Islet precursor cell (in vitro differentiated cells): ENCODE data around the gene ST3GAL3.
A peak's percentile ranks its signal among the peaks of the same experiment; 100 is the strongest.

ENCODE experiments used
- DNase-seq: peaks from one replicate; pipeline ENCODE4 v3.0.0-alpha.2; 2018

ST3GAL3 gene

DNA sequence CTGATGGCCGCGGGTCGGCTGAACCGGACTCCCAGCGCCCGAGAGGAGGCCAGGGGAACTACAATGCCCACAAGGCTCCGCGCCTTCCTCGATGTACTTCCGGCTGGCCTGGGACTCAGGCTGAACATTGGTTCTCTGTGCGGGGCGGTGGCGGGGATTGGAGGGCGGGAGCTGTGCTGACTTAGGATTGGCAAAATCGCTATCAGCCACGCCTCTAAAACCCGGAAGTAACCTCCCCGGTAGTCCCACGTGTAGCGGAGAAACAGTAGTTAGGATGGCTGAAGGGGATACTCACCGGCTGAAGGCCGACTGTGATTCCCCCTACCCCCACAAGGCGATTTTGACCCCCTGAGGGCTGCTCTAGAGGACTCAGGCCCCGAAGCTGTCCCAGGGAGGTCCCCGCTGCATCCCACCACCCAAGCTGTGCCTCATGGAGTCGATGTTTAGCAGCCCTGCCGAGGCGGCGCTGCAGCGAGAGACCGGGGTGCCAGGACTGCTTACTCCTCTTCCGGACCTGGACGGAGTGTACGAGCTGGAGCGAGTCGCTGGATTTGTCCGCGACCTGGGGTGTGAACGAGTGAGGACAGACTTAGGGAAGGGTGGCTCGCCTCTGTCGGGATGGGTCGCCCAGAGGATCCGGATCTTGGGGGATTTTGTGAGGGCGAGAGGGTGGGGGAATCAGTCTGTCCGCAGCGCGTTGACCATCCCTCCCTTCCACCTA is 262.6 kb downstream of the ST3GAL3 start, which contains the start of gene DPH2:
Gene DPH2, plus strand, starts transcription at position 265 of the 721 bp plus-strand sequence. Its CDS starts 166 bp downstream, at position 431.
- DNase-seq, result peak; percentile 99

GRCh38 chr1:43970502-43970901 is 263.2 kb downstream of the ST3GAL3 start:
- no peak for DNase-seq

- no peak for DNase-seq
Observed at GRCh38 chr1:43970911-43971310, 263.6 kb downstream of the ST3GAL3 start.

DNA sequence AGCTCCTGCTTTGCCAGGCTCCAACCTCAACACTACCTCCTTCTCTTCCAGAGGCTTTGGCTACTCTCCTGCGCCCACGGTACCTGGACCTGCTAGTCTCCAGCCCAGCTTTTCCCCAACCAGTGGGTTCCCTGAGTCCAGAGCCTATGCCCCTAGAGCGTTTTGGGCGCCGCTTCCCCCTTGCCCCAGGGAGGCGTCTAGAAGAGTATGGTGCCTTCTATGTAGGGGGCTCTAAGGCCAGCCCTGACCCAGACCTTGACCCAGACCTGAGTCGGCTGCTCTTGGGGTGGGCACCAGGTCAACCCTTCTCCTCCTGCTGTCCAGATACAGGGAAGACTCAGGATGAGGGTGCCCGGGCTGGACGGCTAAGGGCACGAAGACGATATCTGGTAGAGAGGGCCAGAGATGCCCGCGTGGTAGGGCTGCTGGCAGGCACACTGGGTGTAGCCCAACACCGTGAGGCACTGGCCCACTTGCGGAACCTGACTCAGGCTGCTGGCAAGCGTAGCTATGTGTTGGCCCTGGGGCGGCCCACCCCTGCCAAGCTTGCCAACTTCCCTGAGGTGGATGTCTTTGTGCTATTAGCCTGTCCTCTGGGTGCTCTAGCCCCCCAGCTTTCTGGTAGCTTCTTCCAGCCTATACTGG is 264.1 kb downstream of the ST3GAL3 start:
- no peak for DNase-seq

GRCh38 chr1:43973981-43974442 is 266.7 kb downstream of the ST3GAL3 start:
- DNase-seq, result no peak

GRCh38 chr1:43974443-43975248 is 267.3 kb downstream of the ST3GAL3 start, which contains the start of gene ATP6V0B:
Gene ATP6V0B (plus strand): TSS chr1:43974960. CDS start chr1:43975041, 81 bp downstream.
- peak; percentile 97 for DNase-seq

DNA sequence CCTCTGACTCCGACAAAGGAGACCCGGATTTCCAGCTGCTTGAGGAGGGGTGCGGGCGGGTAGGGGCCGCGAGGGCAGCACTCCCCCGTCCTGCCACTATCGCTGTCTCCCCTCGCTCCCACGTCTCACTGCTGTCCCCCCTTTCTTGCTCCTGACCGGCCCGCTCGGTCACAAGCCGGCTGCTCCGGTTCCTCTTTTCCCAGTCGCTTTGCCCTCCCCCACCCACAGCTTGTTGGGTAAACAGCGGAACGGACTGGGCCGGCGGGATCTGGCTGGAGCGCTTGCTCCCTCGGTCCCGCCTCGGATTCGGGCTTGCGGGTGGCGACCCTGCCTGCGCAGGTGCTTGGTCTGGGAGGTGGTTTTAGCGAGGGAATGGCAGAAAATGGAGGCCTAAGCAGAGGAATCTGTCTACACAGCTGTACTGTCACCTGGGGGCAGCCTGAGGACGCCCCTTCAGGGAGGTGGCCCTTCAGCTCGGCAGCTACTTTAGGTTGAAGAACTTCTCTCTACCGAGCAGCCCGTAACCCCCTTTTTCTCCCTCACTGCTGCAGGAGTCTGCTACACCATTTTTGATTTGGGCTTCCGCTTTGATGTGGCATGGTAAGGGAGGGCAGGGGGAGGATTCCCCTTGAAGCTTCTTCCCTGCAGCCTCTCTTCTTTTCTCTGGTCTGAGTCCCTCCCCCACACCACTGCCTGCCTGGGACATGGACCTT is 268.1 kb downstream of the ST3GAL3 start:
- DNase-seq, result no peak

DNA sequence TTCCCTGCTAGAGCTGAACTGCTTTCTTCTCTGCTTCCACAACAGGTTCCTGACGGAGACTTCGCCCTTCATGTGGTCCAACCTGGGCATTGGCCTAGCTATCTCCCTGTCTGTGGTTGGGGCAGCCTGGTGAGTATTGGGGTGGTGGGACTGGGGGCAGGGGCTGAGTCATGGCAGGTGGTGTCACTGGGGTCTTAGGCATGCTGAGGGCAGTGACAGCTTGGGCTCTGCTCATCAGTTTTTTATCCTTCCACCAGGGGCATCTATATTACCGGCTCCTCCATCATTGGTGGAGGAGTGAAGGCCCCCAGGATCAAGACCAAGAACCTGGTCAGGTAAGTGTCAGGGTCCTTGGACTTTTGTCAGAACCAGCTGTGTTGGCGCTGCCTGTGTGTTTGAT is 268.7 kb downstream of the ST3GAL3 start:
- DNase-seq, result no peak

DNA sequence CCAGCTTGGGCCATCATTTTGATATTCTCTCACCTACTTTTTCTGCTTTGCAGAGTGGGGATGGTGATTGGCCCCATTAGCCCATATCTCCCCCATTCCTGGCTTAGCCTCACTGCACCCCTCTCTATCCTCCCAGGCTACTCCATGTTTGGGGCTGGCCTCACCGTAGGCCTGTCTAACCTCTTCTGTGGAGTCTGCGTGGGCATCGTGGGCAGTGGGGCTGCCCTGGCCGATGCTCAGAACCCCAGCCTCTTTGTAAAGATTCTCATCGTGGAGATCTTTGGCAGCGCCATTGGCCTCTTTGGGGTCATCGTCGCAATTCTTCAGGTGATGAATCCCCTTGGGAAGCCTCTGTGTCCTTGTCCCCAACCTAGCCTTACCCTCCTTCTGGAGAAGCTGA is 269.6 kb downstream of the ST3GAL3 start:
- DNase-seq, result no peak

DNA sequence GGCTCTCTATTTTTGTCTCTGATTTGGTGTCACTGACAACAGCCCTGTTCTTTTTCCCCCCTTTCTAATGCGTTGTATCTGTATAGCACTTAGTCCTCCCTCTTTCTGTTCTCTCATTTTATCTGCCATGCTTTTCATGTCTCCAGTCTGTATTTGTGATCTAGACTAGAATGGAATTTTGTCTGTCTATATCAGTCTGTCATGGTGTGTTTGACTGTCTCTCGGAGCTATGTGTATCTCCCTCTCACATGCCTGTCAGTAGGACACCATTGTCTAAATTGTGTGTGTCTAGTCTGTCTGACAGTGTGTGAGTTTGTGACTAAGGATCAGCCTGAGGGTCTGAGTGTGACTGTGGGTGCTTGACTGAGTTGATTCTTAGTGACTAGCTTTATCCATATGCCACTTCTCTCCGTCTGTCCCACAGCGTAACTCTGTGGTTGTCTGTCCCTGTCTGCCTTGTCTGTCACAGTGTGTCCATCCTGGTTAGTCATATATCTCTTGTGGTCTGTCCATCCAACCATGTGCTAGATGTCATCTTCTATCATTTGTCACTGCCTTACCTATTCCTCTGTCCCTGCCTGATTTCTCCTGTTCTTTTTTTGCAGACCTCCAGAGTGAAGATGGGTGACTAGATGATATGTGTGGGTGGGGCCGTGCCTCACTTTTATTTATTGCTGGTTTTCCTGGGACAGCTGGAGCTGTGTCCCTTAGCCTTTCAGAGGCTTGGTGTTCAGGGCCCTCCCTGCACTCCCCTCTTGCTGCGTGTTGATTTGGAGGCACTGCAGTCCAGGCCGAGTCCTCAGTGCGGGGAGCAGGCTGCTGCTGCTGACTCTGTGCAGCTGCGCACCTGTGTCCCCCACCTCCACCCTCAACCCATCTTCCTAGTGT is 270.3 kb downstream of the ST3GAL3 start:
- DNase-seq, result no peak

DNA sequence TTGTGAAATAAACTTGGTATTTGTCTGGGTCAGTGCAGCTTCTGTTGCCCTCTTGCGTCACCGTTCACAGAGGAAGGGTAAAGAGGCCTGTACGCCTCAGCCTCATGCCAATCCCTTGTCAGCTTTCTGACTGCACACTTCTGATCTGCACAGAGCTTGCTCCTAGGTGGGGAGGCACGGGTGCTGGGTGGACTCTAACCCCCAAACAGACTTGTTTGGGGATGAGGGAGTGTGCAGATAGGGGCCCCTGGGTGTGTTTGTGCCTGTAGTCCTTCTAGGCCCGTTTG is 270.9 kb downstream of the ST3GAL3 start:
- DNase-seq, result no peak

DNA sequence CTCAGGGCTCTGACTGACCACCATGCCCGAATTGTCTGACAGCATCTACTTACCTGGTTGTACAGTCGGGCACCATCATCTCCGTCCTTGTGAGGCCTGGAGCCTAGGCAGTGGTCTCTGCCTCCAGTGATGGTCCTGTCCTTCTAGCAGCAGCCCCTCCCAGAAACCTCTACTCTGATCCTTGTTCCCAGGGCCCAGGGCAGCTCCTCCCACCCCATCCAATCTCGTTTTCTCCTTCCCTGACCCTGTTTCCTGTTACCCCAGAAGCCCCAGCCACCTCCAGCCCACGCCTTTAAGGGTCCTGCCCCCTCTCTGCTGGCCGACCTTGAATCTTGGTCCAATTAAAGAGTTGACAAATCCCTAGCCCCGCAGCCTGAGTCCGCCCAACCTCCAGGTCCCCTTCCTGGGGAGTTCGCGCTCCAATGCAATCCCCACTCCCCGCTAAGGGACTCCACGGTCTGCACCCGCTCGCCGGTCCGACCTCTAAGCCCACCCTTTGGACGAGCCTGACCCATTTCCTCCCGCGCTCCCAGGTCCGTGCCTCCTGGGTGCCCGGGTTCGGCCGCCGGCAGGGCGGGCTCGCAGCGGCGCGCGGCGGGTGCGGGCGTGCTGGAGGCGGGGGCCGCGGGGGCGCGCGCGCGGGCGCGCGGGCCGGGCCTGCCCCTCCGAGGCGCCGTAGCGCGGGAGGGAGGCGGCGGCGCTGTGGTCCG is 271.4 kb downstream of the ST3GAL3 start, which contains the start of gene B4GALT2:
Gene B4GALT2, plus strand, starts transcription at position 660 of the 710 bp plus-strand sequence. CDS start 1,951 bp downstream, outside the sequence.
- DNase-seq, result no peak

DNA sequence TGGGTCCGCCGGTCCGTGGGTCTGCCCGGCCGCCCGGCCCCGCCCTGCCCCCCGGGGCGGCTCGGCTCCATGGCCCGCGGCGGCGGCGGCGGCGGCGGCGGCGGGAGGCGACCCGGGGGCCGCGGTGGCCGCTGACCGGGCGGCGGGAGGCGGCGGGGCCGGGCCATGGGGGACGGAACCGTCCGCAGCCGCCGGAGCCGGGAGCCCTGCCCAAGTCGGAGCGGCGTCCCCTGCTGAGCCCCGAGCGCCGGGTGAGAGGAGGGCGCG is 271.9 kb downstream of the ST3GAL3 start:
- DNase-seq, result no peak

GRCh38 chr1:43979528-43980254 is 272.4 kb downstream of the ST3GAL3 start:
- DNase-seq, result no peak

DNA sequence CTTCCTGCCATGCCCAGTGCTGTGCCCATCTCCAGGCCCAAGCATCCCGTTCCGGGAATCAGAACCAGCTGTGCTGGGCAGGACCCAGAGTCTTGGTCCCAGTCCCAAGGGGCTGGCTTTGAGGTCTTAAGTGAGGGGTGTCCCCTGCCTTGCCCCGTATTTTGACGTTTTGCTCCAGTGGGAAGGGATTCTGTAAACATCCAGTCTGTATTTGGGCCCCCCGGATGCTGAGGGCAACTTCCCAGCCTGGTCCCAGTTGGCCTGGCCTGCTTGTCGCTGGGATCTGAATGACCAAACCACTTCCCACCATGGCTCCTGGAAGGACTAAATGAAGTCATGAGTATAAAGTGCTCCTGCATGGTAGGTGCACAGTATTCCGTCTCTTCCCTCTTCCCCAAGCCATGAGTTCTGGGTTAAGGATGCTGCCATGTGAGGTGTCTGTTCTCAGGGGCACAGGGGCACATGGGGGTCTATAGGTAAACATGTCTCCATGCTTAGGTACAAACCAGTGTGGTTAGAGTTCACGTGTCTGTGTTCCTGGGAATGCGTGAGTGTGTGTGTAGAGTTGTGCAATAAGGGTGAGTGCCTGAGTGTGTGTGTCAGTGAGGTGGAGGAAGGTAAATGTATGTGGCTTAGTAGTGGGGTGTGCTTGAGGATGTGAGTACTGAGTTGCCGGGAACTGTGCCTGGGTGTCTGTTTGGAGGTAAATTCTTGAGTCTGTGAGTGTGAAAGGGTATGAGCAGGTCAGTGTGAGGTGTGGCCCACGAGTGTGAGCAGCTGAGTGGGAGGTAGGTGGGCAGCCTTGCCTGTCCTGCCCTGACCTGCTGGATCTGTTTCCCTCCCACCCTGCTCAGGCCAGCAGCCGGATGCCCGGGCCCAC is 273.2 kb downstream of the ST3GAL3 start:
- DNase-seq, result no peak
